Measurements from ENCODE around the gene RAB37. TPM values are rescaled to one million over a fixed set of nuclear protein-coding genes. Genes with fewer than 3 reads are reported as not detected.

RAB37 gene
- total and polyA plus RNA-seq, 2 of the 13 experiments (the other 11 are each of a cell fraction or from before 2014, with no cell fraction given) = 0.91 to 3.7 TPM

- TF ChIP-seq ZNF570 (CRISPR knock-in tag; IDR thresholded peaks at IDR 0.05; ENCODE audit: borderline replicate concordance) = no peak
- TF ChIP-seq ATF1 (CRISPR knock-in tag; IDR thresholded peaks at IDR 0.05) = no peak
- TF ChIP-seq AHR (CRISPR knock-in tag; IDR thresholded peaks at IDR 0.05) = peak; percentile 43; the same call in 1 of the 2 replicates
- no peak; the same call in 1 of the 2 replicates for TF ChIP-seq ZNF784 (CRISPR knock-in tag; IDR thresholded peaks at IDR 0.05; ENCODE audit: borderline replicate concordance)
- TF ChIP-seq MED8 (CRISPR knock-in tag; IDR thresholded peaks at IDR 0.05; ENCODE audit: insufficient replicate concordance) = peak; percentile 87
- TF ChIP-seq FOXA3 (CRISPR knock-in tag; IDR thresholded peaks at IDR 0.05) = peak; percentile 72
- TF ChIP-seq HNRNPH1 (optimal IDR thresholded peaks at IDR 0.05; ENCODE audit: low read depth, low read length) = no peak
- TF ChIP-seq ZBTB42 (CRISPR knock-in tag; IDR thresholded peaks at IDR 0.05) = no peak; the same call in 1 of the 2 replicates
- TF ChIP-seq ZBTB25 (CRISPR knock-in tag; IDR thresholded peaks at IDR 0.05) = no peak; the same call in 1 of the 2 replicates
- peak; percentile 80; the same call in 1 of the 2 replicates for TF ChIP-seq KAT7 (CRISPR knock-in tag; IDR thresholded peaks at IDR 0.05; ENCODE audit: borderline replicate concordance)
- no peak; the same call in 1 of the 2 replicates for TF ChIP-seq ZNF605 (CRISPR knock-in tag; IDR thresholded peaks at IDR 0.05)
- peak; percentile 52; the same call in 1 of the 2 replicates for TF ChIP-seq SIN3B (IDR thresholded peaks at IDR 0.05; ENCODE audit: low read length)
- peak; percentile 96 for TF ChIP-seq ZNF687 (CRISPR knock-in tag; IDR thresholded peaks at IDR 0.05)
- peak; percentile 50; the same call in 1 of the 2 replicates for TF ChIP-seq ELK4 (CRISPR knock-in tag; IDR thresholded peaks at IDR 0.05; ENCODE audit: borderline replicate concordance)
- TF ChIP-seq ZUFSP (CRISPR knock-in tag; IDR thresholded peaks at IDR 0.05; ENCODE audit: borderline replicate concordance) = no peak
- TF ChIP-seq SUZ12 (IDR thresholded peaks at IDR 0.05; ENCODE audit: low read depth, low read length) = no peak
- TF ChIP-seq MAX (IDR thresholded peaks at IDR 0.05) = peak; percentile 98
Observed at GRCh38 chr17:74750327-74751069, 13.4 kb downstream of the RAB37 start (continued).

Data from HepG2 (cell line).